Activated T-cell treated with anti-CD3 and anti-CD28 coated beads, Interleukin-2, amount 50 U/mL, for 72 hours (primary cell): ENCODE measurements around the gene CARD14. TPM values are rescaled to one million over a fixed set of nuclear protein-coding genes. Genes with fewer than 3 reads are reported as not detected.

Experiments
- ATAC-seq, 2 donors: fragments of 150-1000 bp; cut with Tn5 transposase; replicated peaks in 1 of 2; 2 replicates each; pipeline ENCODE4 v1.10.0; 2021; ENCODE audit warnings: moderate library complexity in 2 of 2, mild to moderate bottlenecking in 1 of 2
- DNase-seq, 2 donors: peaks; one replicate each; pipeline ENCODE4 v3.0.0; 2021 to 2022; ENCODE audit warnings: mixed read lengths in 1 of 2
- H3K27ac Mint-ChIP-seq: one replicate; pipeline ENCODE4 v1.8.0; 2022; ENCODE audit warnings: mild to moderate bottlenecking, moderate library complexity, mixed read lengths
- H3K27me3 Mint-ChIP-seq: one replicate; pipeline ENCODE4 v1.8.0; 2022; ENCODE audit warnings: low read depth, mixed read lengths
- H3K36me3 Mint-ChIP-seq, 2 donors: one replicate each; pipeline ENCODE4 v1.8.0; 2022; ENCODE audit warnings: mixed read lengths in 2 of 2, mild to moderate bottlenecking in 1 of 2; ENCODE audit not compliant: insufficient read depth in 2 of 2
- H3K4me1 Mint-ChIP-seq: one replicate; pipeline ENCODE4 v1.8.0; 2022; ENCODE audit warnings: low read depth, mixed read lengths
- H3K4me3 Mint-ChIP-seq, 2 donors: one replicate each; pipeline ENCODE4 v1.8.0; 2022; ENCODE audit warnings: mild to moderate bottlenecking in 2 of 2, mixed read lengths in 2 of 2, moderate library complexity in 2 of 2
- H3K9me3 Mint-ChIP-seq, 2 donors: one replicate each; pipeline ENCODE4 v1.8.0; 2022; ENCODE audit warnings: mixed read lengths in 2 of 2
- total RNA-seq, 2 donors: library from RNA; stranded (reverse); gene quantifications; one replicate each; pipeline ENCODE4 v1.2.3, GENCODE V29; 2022

CARD14 gene
- total RNA-seq, 2 donors from 2014 or later = 0.39 TPM; not detected in 1

GRCh38 chr17:80158846-80159245, 11.0 kb upstream of the CARD14 start:
- Mint-ChIP-seq H3K9me3 (peaks cover 0 to 2% of the 10 kb centered on the region in 2 donors), H3K27me3 (peaks cover 16% of the 10 kb centered on the region), H3K4me3 (no peak overlapping the region), H3K27ac (no peak overlapping the region), H3K36me3 (peaks cover 0 to 3% of the 10 kb centered on the region in 2 donors), H3K4me1 (no peaks in the 10 kb centered on the region)
- DNase-seq (no peak), ATAC-seq (no peak)

DNA sequence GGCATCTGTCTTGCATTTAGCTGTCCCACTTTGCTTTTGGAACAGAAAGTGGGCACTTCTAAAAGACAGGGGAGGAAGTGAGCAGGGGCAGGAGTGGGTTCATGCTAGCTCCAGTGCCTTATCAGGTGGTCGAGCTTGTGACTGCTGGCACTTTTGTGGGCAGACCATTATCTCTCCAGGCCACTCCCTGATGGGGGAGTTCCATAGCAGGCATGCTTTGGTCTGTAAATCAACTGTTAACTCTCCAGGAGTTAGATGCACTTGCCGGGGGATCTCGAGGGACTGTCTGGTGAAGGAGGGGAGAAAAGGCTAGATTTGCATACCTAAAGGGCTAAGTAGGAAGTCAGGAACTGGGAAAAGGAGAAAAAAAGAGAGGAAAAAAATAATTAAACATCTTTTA, 9.3 kb upstream of the CARD14 start:
- H3K4me3 Mint-ChIP-seq = no peak overlapping the region
- no peaks in the 10 kb centered on the region for H3K9me3 Mint-ChIP-seq
- DNase-seq = no peak
- H3K36me3 Mint-ChIP-seq = peaks cover 0 to 3% of the 10 kb centered on the region in 2 donors
- peaks cover 16% of the 10 kb centered on the region for H3K27me3 Mint-ChIP-seq
- H3K27ac Mint-ChIP-seq = no peak overlapping the region
- no peak for ATAC-seq
- H3K4me1 Mint-ChIP-seq = no peaks in the 10 kb centered on the region

- peaks cover 16% of the 10 kb centered on the region for H3K27me3 Mint-ChIP-seq
- no peak overlapping the region for H3K4me3 Mint-ChIP-seq
- no peaks in the 10 kb centered on the region for H3K9me3 Mint-ChIP-seq
- ATAC-seq (no peak), DNase-seq (no peak)
- H3K27ac Mint-ChIP-seq = no peak overlapping the region
- no peaks in the 10 kb centered on the region for H3K36me3 Mint-ChIP-seq
- H3K4me1 Mint-ChIP-seq = no peaks in the 10 kb centered on the region
Measured at GRCh38 chr17:80163336-80163735, 6.5 kb upstream of the CARD14 start.

GRCh38 chr17:80164185-80164584, 5.6 kb upstream of the CARD14 start:
- Mint-ChIP-seq H3K9me3 (no peaks in the 10 kb centered on the region), H3K36me3 (no peaks in the 10 kb centered on the region), H3K4me3 (no peak overlapping the region), H3K27me3 (peaks cover 21% of the 10 kb centered on the region), H3K27ac (no peak overlapping the region), H3K4me1 (no peaks in the 10 kb centered on the region)
- DNase-seq (no peak), ATAC-seq (no peak)

DNA sequence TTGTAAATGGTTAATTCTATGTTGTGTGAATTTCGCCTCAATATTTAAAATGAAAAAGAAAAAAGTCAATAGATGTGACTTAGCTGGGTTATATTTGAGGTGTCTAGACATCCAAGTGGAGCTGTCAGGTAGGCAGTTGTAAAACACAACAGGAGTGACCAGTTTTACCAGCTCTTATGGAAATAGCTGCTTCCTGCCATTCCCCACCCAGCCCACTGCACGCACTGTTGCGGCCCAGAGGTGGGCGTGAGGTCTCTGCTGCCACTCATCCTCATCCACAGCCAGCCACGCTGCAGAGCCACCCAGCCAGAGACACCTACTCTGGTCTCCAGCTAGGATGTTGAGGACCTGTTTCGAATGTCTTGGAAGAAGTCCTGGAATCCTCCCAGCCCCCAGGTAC, 3.4 kb upstream of the CARD14 start:
- Mint-ChIP-seq H3K9me3 (no peaks in the 10 kb centered on the region), H3K4me3 (no peak overlapping the region)

DNA sequence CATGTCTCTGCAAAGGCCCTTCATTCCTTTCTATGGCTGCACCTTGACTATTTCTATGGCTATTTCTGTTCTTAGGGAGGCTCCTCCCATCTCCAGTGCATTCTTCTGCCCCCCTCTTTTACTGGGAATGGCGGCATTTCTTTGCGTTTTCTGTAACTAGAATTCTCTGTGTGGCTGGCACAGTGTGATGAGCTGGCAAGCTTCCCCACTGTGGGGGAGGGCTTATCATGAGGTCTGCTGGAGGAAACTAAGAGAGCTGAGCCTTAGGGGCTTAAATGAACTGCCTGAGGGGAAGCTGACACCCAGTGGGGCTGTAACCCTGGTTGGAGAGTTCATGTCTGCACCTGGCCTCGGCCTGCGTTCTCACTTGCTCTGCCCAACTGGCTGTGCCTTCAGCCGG, 1.5 kb upstream of the CARD14 start:
- H3K36me3 Mint-ChIP-seq = no peaks in the 10 kb centered on the region

More for the DNA sequence above, 3.4 kb upstream of the CARD14 start:
- DNase-seq (no peak), ATAC-seq (no peak)
- no peaks in the 10 kb centered on the region for H3K36me3 Mint-ChIP-seq
- peaks cover 15% of the 10 kb centered on the region for H3K27me3 Mint-ChIP-seq
- H3K4me1 Mint-ChIP-seq = no peaks in the 10 kb centered on the region
- no peak overlapping the region for H3K27ac Mint-ChIP-seq

GRCh38 chr17:80169107-80169506, 723 bp upstream of the CARD14 start:
- no peaks in the 10 kb centered on the region for H3K4me1 Mint-ChIP-seq

More for the DNA sequence above, 1.5 kb upstream of the CARD14 start:
- H3K27me3 Mint-ChIP-seq = peaks cover 15% of the 10 kb centered on the region
- H3K4me1 Mint-ChIP-seq = no peaks in the 10 kb centered on the region
- H3K4me3 Mint-ChIP-seq = no peak overlapping the region
- ATAC-seq (no peak), DNase-seq (no peak)
- H3K27ac Mint-ChIP-seq = no peak overlapping the region
- H3K9me3 Mint-ChIP-seq = no peaks in the 10 kb centered on the region

DNA sequence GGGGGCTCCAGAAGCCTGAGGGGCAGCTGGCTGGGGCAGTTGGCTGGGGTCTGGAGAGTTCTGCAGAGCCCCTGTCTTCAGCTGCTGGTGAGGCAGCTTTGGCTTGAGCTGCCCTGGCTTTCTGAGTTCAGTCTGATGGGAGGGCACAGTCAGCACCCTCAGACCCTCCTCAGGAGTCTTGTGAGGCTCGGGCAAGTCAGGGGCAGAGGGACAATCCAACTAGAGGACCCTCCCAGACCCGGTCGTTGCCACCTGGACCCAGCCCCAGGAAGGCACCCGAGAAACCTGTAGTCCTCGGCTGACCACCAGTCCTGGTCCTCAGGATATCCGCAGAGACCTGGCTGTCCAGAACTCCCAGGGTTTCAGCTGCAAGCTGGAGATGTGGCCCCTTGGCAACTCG, 1.9 kb downstream of the CARD14 start:
- Mint-ChIP-seq H3K4me1 (no peaks in the 10 kb centered on the region), H3K4me3 (no peak overlapping the region), H3K36me3 (no peaks in the 10 kb centered on the region), H3K27ac (no peak overlapping the region), H3K27me3 (peaks cover 15% of the 10 kb centered on the region), H3K9me3 (no peaks in the 10 kb centered on the region)
- no peak for ATAC-seq
- no peak for DNase-seq

More at GRCh38 chr17:80169107-80169506, 723 bp upstream of the CARD14 start:
- ATAC-seq = no peak
- Mint-ChIP-seq H3K27me3 (peaks cover 15% of the 10 kb centered on the region), H3K9me3 (no peaks in the 10 kb centered on the region), H3K4me3 (no peak overlapping the region), H3K27ac (no peak overlapping the region), H3K36me3 (no peaks in the 10 kb centered on the region)
- DNase-seq = no peak

DNA sequence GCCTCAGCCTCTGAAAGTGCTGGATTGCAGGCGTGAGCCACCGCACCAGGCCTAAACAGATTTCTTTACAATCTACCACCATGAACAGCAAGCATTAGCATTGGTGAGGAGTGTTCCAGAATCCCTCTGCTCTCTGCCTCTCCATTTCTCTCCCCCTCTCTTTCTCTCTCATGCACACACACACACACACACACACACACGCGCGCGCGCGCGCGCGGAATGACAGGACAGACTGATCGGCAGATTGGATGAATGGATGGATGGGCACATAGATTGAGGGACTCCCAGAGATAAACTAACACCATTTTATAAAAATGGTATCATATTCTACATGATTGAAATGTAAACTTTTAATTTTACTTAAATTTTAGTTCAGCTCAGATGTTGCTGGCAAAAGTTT, 3.3 kb downstream of the CARD14 start:
- ATAC-seq = no peak
- H3K4me1 Mint-ChIP-seq = no peaks in the 10 kb centered on the region
- no peak overlapping the region for H3K4me3 Mint-ChIP-seq
- H3K27me3 Mint-ChIP-seq = peaks cover 15% of the 10 kb centered on the region
- H3K9me3 Mint-ChIP-seq = no peaks in the 10 kb centered on the region
- no peak for DNase-seq
- no peak overlapping the region for H3K27ac Mint-ChIP-seq
- H3K36me3 Mint-ChIP-seq = no peaks in the 10 kb centered on the region

DNA sequence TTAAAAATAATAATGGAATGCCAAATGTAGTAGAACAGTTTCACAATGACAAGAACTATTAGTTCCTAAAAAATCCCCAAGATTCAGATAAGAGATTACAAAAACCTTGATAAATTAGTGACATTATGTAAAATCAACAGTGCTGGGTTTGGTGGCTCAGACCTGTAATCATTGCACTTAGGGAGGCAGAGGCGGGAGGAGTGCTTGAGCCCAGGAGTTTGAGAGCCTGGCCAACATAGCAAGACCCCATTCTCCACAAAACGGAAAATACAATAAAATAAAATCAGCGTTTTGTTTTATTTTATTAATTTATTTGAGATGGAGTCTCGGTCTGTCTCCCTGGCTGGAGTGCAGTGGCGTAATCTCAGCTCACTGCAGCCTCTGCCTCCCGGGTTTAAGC, 4.1 kb downstream of the CARD14 start:
- Mint-ChIP-seq H3K4me1 (no peaks in the 10 kb centered on the region), H3K4me3 (no peak overlapping the region), H3K27ac (no peak overlapping the region), H3K36me3 (no peaks in the 10 kb centered on the region), H3K27me3 (peaks cover 11% of the 10 kb centered on the region), H3K9me3 (no peaks in the 10 kb centered on the region)
- ATAC-seq (no peak), DNase-seq (no peak)

DNA sequence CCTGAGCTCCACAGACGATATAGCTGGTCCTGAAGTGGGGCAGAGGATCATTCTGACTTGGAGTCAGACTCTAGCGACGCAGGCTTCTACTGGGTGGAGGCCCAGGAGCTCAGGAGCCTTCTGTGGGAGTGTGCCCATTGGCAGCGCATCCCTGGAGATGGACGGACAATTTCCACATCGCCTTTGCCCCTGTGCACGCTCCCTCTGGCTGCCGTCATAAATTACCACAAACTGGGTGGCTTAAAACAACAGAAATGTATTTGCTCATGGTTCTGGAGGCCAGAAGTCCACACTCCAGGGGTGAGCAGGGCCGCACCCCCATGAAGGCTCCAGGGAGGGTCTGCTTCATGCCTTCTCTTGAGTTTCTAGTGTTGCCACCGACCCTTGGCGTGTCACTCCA, 6.9 kb downstream of the CARD14 start:
- no peaks in the 10 kb centered on the region for H3K36me3 Mint-ChIP-seq
- no peaks in the 10 kb centered on the region for H3K4me1 Mint-ChIP-seq
- no peaks in the 10 kb centered on the region for H3K27me3 Mint-ChIP-seq
- H3K9me3 Mint-ChIP-seq = no peaks in the 10 kb centered on the region
- ATAC-seq (no peak), DNase-seq (no peak)
- H3K27ac Mint-ChIP-seq = no peak overlapping the region
- H3K4me3 Mint-ChIP-seq = no peak overlapping the region

- H3K9me3 Mint-ChIP-seq = no peaks in the 10 kb centered on the region
- H3K27me3 Mint-ChIP-seq = no peaks in the 10 kb centered on the region
- no peak overlapping the region for H3K27ac Mint-ChIP-seq
- no peak for ATAC-seq
- DNase-seq = no peak
- H3K4me3 Mint-ChIP-seq = no peak overlapping the region
- no peaks in the 10 kb centered on the region for H3K36me3 Mint-ChIP-seq
- no peaks in the 10 kb centered on the region for H3K4me1 Mint-ChIP-seq
Measured at GRCh38 chr17:80177986-80178595, 8.3 kb downstream of the CARD14 start.

- H3K27ac Mint-ChIP-seq = no peak overlapping the region
- no peaks in the 10 kb centered on the region for H3K27me3 Mint-ChIP-seq
- DNase-seq = no peak
- no peaks in the 10 kb centered on the region for H3K9me3 Mint-ChIP-seq
- no peak for ATAC-seq
- no peaks in the 10 kb centered on the region for H3K36me3 Mint-ChIP-seq
- H3K4me1 Mint-ChIP-seq = no peaks in the 10 kb centered on the region
- no peak overlapping the region for H3K4me3 Mint-ChIP-seq
Measured at GRCh38 chr17:80180192-80180591, 10.4 kb downstream of the CARD14 start.

GRCh38 chr17:80181431-80181830, 11.6 kb downstream of the CARD14 start:
- Mint-ChIP-seq H3K36me3 (no peaks in the 10 kb centered on the region), H3K9me3 (no peaks in the 10 kb centered on the region), H3K27me3 (no peaks in the 10 kb centered on the region), H3K4me1 (no peaks in the 10 kb centered on the region), H3K4me3 (no peak overlapping the region), H3K27ac (no peak overlapping the region)
- ATAC-seq (no peak), DNase-seq (no peak)
